ENCODE results near the gene FSIP1. TPM values are rescaled to one million over a fixed set of nuclear protein-coding genes. Genes with fewer than 3 reads are reported as not detected.

The FSIP1 gene
- total and polyA plus RNA-seq, 8 donors, result 0.11 to 0.64 (median 0.38) TPM

DNA sequence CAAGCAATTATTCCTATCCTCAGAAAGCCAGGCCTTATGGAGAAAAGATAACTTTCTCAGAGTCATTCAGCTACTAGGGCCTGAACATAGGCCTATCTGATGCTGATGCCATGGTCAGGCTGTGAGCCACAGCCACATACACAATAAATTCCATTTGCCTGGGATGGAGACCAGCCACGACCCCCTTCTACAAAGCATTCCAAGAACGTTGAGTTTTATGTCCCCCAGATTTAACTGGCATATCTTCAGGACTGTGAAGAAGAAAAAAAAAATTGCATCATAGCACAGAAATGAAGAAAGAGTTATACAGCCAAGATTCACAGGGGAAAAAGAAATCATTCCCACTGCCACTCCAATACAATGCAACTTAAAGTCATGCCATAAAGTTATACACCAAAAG is 101.8 kb downstream of the FSIP1 start:
- WGBS, 2 donors, result 53 to 57% methylated on average over 2 of the region's 2 CpGs
- no peak for DNase-seq
- Histone ChIP-seq H3K4me1 (no peaks in the 10 kb centered on the region), H3K36me3 (no peaks in the 10 kb centered on the region), H3K4me3 (no peak overlapping the region), H3K9me3 (no peaks in the 10 kb centered on the region), H3K27me3 (no peaks in the 10 kb centered on the region), H3K27ac (no peak overlapping the region)
- FAIRE-seq, result no peak
- intact Hi-C loops (cut with DNase I), result loop anchor here in 1 of 3 donors (10.0 kb wide), 1 partner anchor 74 kb away; no protein-coding TSS in a partner anchor
- TF ChIP-seq CTCF (IDR thresholded peaks at IDR 0.05), result no peak
- no peak for ATAC-seq

DNA sequence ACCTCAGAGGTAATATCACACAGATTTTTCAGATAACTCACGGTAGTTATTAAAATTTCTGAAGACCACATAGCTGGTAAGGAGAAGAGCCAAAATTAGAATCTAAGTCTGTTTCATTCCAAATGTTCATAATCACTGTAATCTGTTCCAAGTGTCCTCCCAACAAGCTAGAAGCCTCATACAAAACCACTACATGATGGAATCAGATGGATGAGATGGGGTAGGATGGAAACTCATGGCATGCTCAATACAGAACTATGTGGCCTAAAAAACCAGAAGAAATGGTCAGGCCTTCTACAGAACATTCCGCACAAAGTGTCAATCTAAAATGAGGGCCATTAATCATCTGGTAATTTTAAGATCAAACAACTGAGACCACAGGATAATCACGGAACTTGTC is 110.0 kb downstream of the FSIP1 start:
- no peaks in the 10 kb centered on the region for H3K36me3 ChIP-seq
- H3K4me3 ChIP-seq, result no peak overlapping the region
- ATAC-seq, result no peak
- WGBS, 2 donors, result 84 to 91% methylated on average over 3 of the region's 3 CpGs
- intact Hi-C loops (cut with DNase I), result no loop called here
- FAIRE-seq, result no peak
- H3K27me3 ChIP-seq, result peaks cover 0 to 4% (median 0%) of the 10 kb centered on the region in 4 donors
- H3K9me3 ChIP-seq, result no peaks in the 10 kb centered on the region
- TF ChIP-seq CTCF (IDR thresholded peaks at IDR 0.05), result no peak
- H3K27ac ChIP-seq, result no peak overlapping the region
- no peak for DNase-seq
- no peaks in the 10 kb centered on the region for H3K4me1 ChIP-seq

- H3K27me3 ChIP-seq, result peaks cover 0 to 4% (median 0%) of the 10 kb centered on the region in 4 donors
- no peak for TF ChIP-seq CTCF (IDR thresholded peaks at IDR 0.05)
- H3K27ac ChIP-seq, result no peak overlapping the region
- no peaks in the 10 kb centered on the region for H3K36me3 ChIP-seq
- no peaks in the 10 kb centered on the region for H3K9me3 ChIP-seq
- WGBS, 2 donors, result 78 to 83% methylated on average over 6 of the region's 6 CpGs
- H3K4me3 ChIP-seq, result no peak overlapping the region
- no peaks in the 10 kb centered on the region for H3K4me1 ChIP-seq
- no peak for DNase-seq
- intact Hi-C loops (cut with DNase I), result no loop called here
- no peak for FAIRE-seq
- no peak for ATAC-seq
Observed at GRCh38 chr15:39672184-39672583, 110.5 kb downstream of the FSIP1 start.

DNA sequence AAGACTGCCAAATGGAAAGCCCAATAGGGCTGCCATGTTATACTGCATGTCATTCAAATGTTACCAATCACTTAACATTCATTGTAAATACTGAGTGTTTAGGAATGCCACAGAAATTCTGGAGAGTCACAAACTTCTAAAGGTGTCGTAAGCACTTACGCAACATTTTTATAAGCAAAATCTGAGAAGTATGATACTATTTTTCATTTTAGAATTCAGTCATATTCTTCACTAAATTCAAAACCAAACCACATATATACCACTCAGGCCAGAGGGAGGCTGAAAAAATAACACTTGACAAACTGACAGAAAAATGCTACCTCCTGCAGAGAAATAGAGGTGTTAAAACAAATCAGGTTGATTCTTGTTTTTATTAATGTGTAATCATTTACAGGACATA is 112.0 kb downstream of the FSIP1 start:
- Histone ChIP-seq H3K36me3 (no peaks in the 10 kb centered on the region), H3K27ac (no peak overlapping the region), H3K4me1 (no peaks in the 10 kb centered on the region), H3K9me3 (no peaks in the 10 kb centered on the region), H3K27me3 (peaks cover 0 to 4% (median 0%) of the 10 kb centered on the region in 4 donors), H3K4me3 (no peak overlapping the region)
- ATAC-seq (peak in 3 of 4 donors; percentile 35 to 64 (median 54)), FAIRE-seq (no peak), DNase-seq (no peak)
- intact Hi-C loops (cut with DNase I), result no loop called here
- whole genome bisulfite sequencing, 2 donors, result 90 to 91% methylated on average over 2 of the region's 2 CpGs
- no peak for TF ChIP-seq CTCF (IDR thresholded peaks at IDR 0.05)

GRCh38 chr15:39669661-39670060 is 113.0 kb downstream of the FSIP1 start:
- Histone ChIP-seq H3K27me3 (peaks cover 0 to 10% (median 0%) of the 10 kb centered on the region in 4 donors), H3K4me1 (no peaks in the 10 kb centered on the region), H3K9me3 (no peaks in the 10 kb centered on the region), H3K36me3 (no peaks in the 10 kb centered on the region), H3K27ac (no peak overlapping the region), H3K4me3 (no peak overlapping the region)
- WGBS, 2 donors, result 64 to 74% methylated on average over 2 of the region's 2 CpGs
- DNase-seq, result no peak
- intact Hi-C loops (cut with DNase I), result no loop called here
- FAIRE-seq, result no peak
- ATAC-seq, result no peak
- TF ChIP-seq CTCF (IDR thresholded peaks at IDR 0.05), result no peak
